Gastrocnemius medialis (tissue), 4 donors: ENCODE measurements around the gene HSD3B1. TPM values are rescaled to one million over a fixed set of nuclear protein-coding genes. Genes with fewer than 3 reads are reported as not detected.
"Not testable (repeated sequence)": the region's sequence is repeated elsewhere in the genome, so short reads cannot be mapped to it uniquely, and the experiment has no call there.

Source experiments
- ATAC-seq, 2 donors: fragments of 150-250 bp; one replicate each; pipeline ENCODE4 v1.9.1; 2016
- DNase-seq, 2 donors: peaks; one replicate each; pipeline ENCODE4 v3.0.0-alpha.2; 2019
- H3K27ac ChIP-seq, 4 donors: fragments of 200-600 bp; sonication (generic); 1 replicate in 1 of 4; 2 replicates in 3 of 4; pipeline ENCODE4 v1.5.1; 2016 to 2018; ENCODE audit warnings: mild to moderate bottlenecking in 2 of 4, moderate library complexity in 1 of 4
- H3K27me3 ChIP-seq, 3 donors: fragments of 200-600 bp; sonication (generic) in 2 of 3; 1 replicate in 1 of 3; 2 replicates in 2 of 3; pipeline versions ENCODE4 v1.5.1 to v1.6.0; 2016 to 2019; ENCODE audit warnings: mild to moderate bottlenecking in 1 of 3, moderate library complexity in 1 of 3
- H3K36me3 ChIP-seq, 2 donors: fragments of 200-600 bp; sonication (generic) in 1 of 2; one replicate each; pipeline ENCODE4 v1.5.1; 2017 to 2018
- H3K4me1 ChIP-seq, 2 donors: fragments of 200-600 bp; sonication (generic) in 1 of 2; one replicate each; pipeline ENCODE4 v1.5.1; 2016 to 2017; ENCODE audit warnings: mild to moderate bottlenecking in 2 of 2
- H3K4me3 ChIP-seq, 4 donors: fragments of 200-600 bp; sonication (generic) in 3 of 4; 1 replicate in 1 of 4; 2 replicates in 3 of 4; pipeline ENCODE4 v1.5.1; 2016 to 2019; ENCODE audit warnings: mild to moderate bottlenecking in 2 of 4
- H3K9me3 ChIP-seq, 3 donors: fragments of 200-600 bp; sonication (generic) in 2 of 3; 1 replicate in 1 of 3; 2 replicates in 2 of 3; pipeline ENCODE4 v1.5.1; 2016 to 2019
- POLR2A ChIP-seq, 2 donors: fragments of 450-650 bp; IDR thresholded peaks; one replicate each; pipeline ENCODE4 v1.6.1; 2017; ENCODE audit warnings: antibody characterized with exemption in 2 of 2, mild to moderate bottlenecking in 2 of 2, moderate library complexity in 2 of 2
- in situ Hi-C, 4 donors: fragments of 200-750 bp; cut with MboI; loops; one replicate each; pipeline versions ENCODE4 v1.15.0 to v1.8.0; 2017; ENCODE audit warnings: low sequenced_read_pairs in 4 of 4
- intact Hi-C: fragments of 100-400 bp; cut with DNase I; formaldehyde crosslinking; loops from one replicate; pipeline ENCODE4 v1.15.1; 2023; ENCODE audit warnings: low total_unique reads
- total RNA-seq, 4 donors: library from RNA; depleted of rRNA; stranded (reverse); fragments of >200 nt; gene quantifications; one replicate each; pipeline versions ENCODE4 v1.1.0 to v1.2.3, GENCODE V29; 2016
- TF ChIP-seq, protein P1 (sequence below), 5 experiments: fragments of 450-650 bp in 3 of 5; fragments of 200-600 bp in 2 of 5; sonication (generic) in 2 of 5; IDR thresholded peaks in 4 of 5; conservative IDR thresholded peaks in 1 of 5; 1 replicate in 4 of 5; 2 replicates in 1 of 5; pipeline ENCODE4 v1.5.1; 2016 to 2019; ENCODE audit warnings: antibody characterized with exemption in 5 of 5, mild to moderate bottlenecking in 3 of 5, moderate library complexity in 3 of 5

Gene HSD3B1
- total RNA-seq, 4 donors from 2014 or later: not detected

DNA sequence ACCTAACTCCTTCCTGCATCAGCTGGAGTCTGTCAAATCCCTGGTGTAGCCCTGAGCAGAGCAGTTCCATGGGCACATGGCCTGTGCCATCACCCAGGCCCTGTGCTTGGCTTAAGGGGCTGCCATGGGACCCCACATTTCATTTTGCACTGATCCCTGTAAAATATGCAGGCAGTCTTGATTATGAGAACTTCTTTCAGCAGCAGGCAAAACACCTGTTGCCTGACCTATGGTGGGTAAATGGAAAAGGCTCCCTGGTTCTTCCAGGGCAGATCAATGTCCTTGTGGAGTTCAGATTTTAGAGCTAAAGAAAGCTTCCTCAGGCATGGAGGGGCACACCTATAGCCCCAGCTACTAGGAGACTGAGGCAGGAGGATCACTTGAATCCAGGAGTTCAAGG is 44.2 kb downstream of the HSD3B1 start:
- in situ Hi-C loops (no loop called here), intact Hi-C loops (no loop called here)
- no peak for ATAC-seq
- Histone ChIP-seq H3K27me3 (no peaks in the 10 kb centered on the region), H3K9me3 (no peaks in the 10 kb centered on the region), H3K4me3 (no peak overlapping the region), H3K36me3 (no peaks in the 10 kb centered on the region), H3K27ac (no peak overlapping the region), H3K4me1 (no peaks in the 10 kb centered on the region)
- no peak for TF ChIP-seq POLR2A (IDR thresholded peaks at IDR 0.05)
- TF ChIP-seq, protein P1, sequence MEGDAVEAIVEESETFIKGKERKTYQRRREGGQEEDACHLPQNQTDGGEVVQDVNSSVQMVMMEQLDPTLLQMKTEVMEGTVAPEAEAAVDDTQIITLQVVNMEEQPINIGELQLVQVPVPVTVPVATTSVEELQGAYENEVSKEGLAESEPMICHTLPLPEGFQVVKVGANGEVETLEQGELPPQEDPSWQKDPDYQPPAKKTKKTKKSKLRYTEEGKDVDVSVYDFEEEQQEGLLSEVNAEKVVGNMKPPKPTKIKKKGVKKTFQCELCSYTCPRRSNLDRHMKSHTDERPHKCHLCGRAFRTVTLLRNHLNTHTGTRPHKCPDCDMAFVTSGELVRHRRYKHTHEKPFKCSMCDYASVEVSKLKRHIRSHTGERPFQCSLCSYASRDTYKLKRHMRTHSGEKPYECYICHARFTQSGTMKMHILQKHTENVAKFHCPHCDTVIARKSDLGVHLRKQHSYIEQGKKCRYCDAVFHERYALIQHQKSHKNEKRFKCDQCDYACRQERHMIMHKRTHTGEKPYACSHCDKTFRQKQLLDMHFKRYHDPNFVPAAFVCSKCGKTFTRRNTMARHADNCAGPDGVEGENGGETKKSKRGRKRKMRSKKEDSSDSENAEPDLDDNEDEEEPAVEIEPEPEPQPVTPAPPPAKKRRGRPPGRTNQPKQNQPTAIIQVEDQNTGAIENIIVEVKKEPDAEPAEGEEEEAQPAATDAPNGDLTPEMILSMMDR (IDR thresholded peaks at IDR 0.05 in 4 of 5, conservative IDR thresholded peaks at IDR 0.05 in 1 of 5): no peak
- no peak for DNase-seq

DNA sequence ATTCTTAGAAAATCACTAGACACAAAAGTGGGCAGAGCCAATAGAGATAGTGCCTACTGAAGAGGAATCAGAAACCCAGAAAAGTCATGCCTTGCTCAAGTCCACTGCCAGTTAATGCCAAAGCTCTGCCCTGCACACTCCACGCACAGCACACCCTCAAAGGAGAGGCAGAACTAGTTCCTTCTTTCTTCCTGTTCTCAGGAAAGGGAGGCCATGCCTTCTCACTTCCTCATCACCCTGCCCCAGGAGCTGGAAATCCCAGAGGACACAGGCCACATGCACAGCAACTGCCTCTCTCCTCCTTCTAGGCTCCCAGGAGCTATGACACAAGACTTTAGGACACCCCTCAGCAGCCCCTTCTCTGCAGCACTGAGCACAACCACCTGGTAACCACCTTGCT is 45.6 kb downstream of the HSD3B1 start:
- H3K4me3 ChIP-seq, H3K9me3 ChIP-seq, intact Hi-C loops, H3K36me3 ChIP-seq, H3K4me1 ChIP-seq, ATAC-seq, H3K27ac ChIP-seq, DNase-seq, H3K27me3 ChIP-seq, in situ Hi-C loops: not testable (repeated sequence)

DNA sequence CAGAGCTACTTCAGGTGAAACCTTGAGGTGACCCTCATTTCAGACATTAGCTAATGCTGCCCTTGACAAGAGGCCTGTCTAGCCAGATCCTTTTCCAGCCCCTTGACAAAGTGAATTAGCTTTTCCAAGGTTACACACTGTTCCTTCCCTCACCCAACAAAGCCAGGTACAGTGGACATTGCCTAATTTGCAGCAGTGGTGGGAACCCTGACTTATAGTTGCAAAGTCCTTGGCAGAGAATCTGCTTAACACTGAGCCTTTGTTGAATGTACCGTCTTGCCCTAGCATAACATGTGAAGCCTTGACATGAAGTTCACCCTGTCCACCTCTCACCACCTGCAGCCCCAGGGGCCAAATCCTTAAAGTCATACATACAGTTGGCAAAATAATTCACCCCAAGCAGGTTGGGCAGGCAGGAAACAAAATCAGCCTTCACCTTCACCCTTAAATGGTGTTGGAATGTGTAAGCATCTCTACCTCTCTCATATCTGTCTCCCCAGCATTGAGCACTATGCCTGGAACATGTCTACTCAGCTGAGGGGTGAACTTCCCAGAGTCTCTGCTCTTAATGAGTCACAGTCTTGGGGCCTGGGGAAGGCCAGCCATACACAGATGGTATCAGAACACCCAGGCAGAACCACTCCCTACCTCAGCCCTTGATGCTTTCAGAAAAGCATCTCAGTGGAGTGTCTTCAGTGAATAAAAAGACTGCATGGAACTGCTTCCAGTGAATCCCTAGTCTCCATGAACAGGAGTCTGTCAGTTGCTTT is 46.5 kb downstream of the HSD3B1 start:
- H3K4me1 ChIP-seq, H3K4me3 ChIP-seq, ATAC-seq, H3K9me3 ChIP-seq, H3K36me3 ChIP-seq, intact Hi-C loops, H3K27ac ChIP-seq, DNase-seq, H3K27me3 ChIP-seq, in situ Hi-C loops: not testable (repeated sequence)

- Histone ChIP-seq H3K9me3 (no peaks in the 10 kb centered on the region), H3K36me3 (no peaks in the 10 kb centered on the region), H3K27me3 (no peaks in the 10 kb centered on the region), H3K4me3 (no peak overlapping the region), H3K27ac (no peak overlapping the region), H3K4me1 (no peaks in the 10 kb centered on the region)
- intact Hi-C loops (no loop called here), in situ Hi-C loops (no loop called here)
- ATAC-seq (no peak), DNase-seq (no peak)
- TF ChIP-seq, protein P1 (IDR thresholded peaks at IDR 0.05 in 4 of 5, conservative IDR thresholded peaks at IDR 0.05 in 1 of 5): no peak
- TF ChIP-seq POLR2A (IDR thresholded peaks at IDR 0.05): no peak
These were observed 47.2 kb downstream of the HSD3B1 start for GRCh38 chr1:119554183-119554582.

DNA sequence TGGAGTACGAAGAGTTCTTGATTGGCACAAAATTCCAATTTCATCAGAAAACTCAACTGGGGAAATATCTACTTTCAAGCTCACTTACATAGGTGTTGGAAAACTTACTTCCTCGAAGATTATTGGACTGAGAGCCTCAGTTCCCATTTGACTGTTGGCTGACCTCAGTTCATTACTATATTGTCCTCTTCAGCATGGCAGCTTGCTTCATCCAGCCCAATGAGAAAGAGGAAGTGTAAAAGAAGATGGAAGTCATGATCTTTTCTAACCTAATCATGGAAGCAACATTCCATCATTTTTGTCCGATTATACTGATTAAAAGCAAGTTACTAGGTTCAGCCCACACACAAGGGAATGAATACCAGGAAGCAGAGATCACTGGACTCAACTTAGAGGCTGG is 49.4 kb downstream of the HSD3B1 start:
- Histone ChIP-seq H3K27me3 (no peaks in the 10 kb centered on the region), H3K9me3 (no peaks in the 10 kb centered on the region), H3K4me1 (no peaks in the 10 kb centered on the region), H3K36me3 (no peaks in the 10 kb centered on the region), H3K4me3 (no peak overlapping the region), H3K27ac (no peak overlapping the region)
- ATAC-seq (no peak), DNase-seq (no peak)
- in situ Hi-C loops: no loop called here
- TF ChIP-seq POLR2A (IDR thresholded peaks at IDR 0.05): no peak
- TF ChIP-seq, protein P1 (IDR thresholded peaks at IDR 0.05 in 4 of 5, conservative IDR thresholded peaks at IDR 0.05 in 1 of 5): no peak
- intact Hi-C loops: no loop called here

DNA sequence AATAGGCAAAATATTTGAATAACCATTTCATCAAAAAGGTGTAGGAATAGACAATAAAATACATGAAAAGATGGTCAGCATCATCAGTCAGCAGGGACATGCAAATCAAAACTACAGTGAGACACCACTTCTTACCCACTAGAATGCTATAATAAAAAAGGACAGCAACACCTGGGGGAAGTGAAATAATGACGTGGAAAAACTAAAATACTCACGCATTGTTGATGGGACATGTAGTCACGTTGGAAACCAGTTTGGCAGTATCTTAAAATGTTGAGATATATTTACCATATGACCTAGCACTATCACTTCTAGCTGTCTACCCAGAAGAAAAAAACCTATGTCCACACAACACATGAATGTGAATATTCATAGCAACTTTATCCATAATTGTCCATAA is 53.4 kb downstream of the HSD3B1 start:
- H3K36me3 ChIP-seq, DNase-seq, H3K4me3 ChIP-seq, H3K27me3 ChIP-seq, intact Hi-C loops, H3K4me1 ChIP-seq, ATAC-seq, in situ Hi-C loops, H3K9me3 ChIP-seq, H3K27ac ChIP-seq: not testable (repeated sequence)
